IMR-90 (cell line): ENCODE data around the gene ZNRF3. TPM values are rescaled to one million over a fixed set of nuclear protein-coding genes. Genes with fewer than 3 reads are reported as not detected.

ENCODE experiments used
- ATAC-seq: fragments of 200-7000 bp; cut with Tn5 transposase; 2 replicates; pipeline ENCODE4 v1.9.1; 2020; ENCODE audit warnings: low read depth, mild to moderate bottlenecking, moderate library complexity
- BruUV-seq: library from RNA; stranded (reverse); fragments of 400-500 nt; replicated peaks from 2 replicates; lab custom pipeline; 2021; lab: Mats Ljungman, UMichigan
- CTCF ChIA-PET: fragments of 300-600 bp; formaldehyde crosslinking; extraction: SDS; loops from one replicate; lab custom pipeline; 2021; ENCODE audit warnings: antibody characterized with exemption; lab: Yijun Ruan, JAX
- POLR2A ChIA-PET: fragments of 300-600 bp; sonication (Branson Sonifier 250); formaldehyde crosslinking; loops from one replicate; lab custom pipeline; 2022; ENCODE audit warnings: antibody characterized with exemption; ENCODE audit not compliant: unreplicated experiment; lab: Charles Lee
- DNase-seq: peaks from one replicate; pipeline ENCODE4 v3.0.0; 2013
- H2AFZ ChIP-seq: replicated peaks from 2 replicates; pipeline ENCODE3; 2013; ENCODE audit warnings: low read length, mild to moderate bottlenecking; ENCODE audit not compliant: poor library complexity
- H2AK5ac ChIP-seq: 2 replicates; pipeline ENCODE4 v1.6.1; 2013; ENCODE audit warnings: low read depth, low read length, inconsistent platforms
- H2AK9ac ChIP-seq: replicated peaks from 2 replicates; pipeline ENCODE3; 2013; ENCODE audit warnings: mild to moderate bottlenecking, low read depth, low read length, moderate library complexity; ENCODE audit not compliant: poor library complexity
- H2BK120ac ChIP-seq: 2 replicates; pipeline ENCODE4 v1.6.1; 2013; ENCODE audit warnings: low read depth, low read length, inconsistent platforms
- H2BK15ac ChIP-seq: 3 replicates; pipeline ENCODE4 v1.6.1; 2013; ENCODE audit warnings: low read depth, low read length, inconsistent platforms
- H2BK20ac ChIP-seq: 2 replicates; pipeline ENCODE4 v1.6.1; 2013; ENCODE audit warnings: low read depth, mild to moderate bottlenecking, inconsistent platforms, low read length, moderate library complexity
- H2BK5ac ChIP-seq: 2 replicates; pipeline ENCODE4 v1.6.1; 2013; ENCODE audit warnings: mild to moderate bottlenecking, low read depth, low read length, inconsistent platforms; ENCODE audit not compliant: poor library complexity, severe bottlenecking
- H3K14ac ChIP-seq: replicated peaks from 2 replicates; pipeline ENCODE4 v1.6.1; 2013; ENCODE audit warnings: low read depth, low read length, inconsistent platforms
- H3K18ac ChIP-seq: 2 replicates; pipeline ENCODE4 v1.6.1; 2013; ENCODE audit warnings: low read depth, low read length, control low read depth
- H3K23ac ChIP-seq: 2 replicates; pipeline ENCODE4 v1.6.1; 2013; ENCODE audit warnings: low read depth, low read length, inconsistent platforms
- H3K27ac ChIP-seq: 2 replicates; pipeline ENCODE4 v1.5.1; 2013; ENCODE audit warnings: mild to moderate bottlenecking, control low read depth, low read length; ENCODE audit not compliant: insufficient read depth
- H3K27me3 ChIP-seq: 2 replicates; pipeline ENCODE4 v1.6.1; 2013; ENCODE audit warnings: low read length; ENCODE audit not compliant: control insufficient read depth, insufficient read depth
- H3K36me3 ChIP-seq: 2 replicates; pipeline ENCODE4 v1.6.1; 2013; ENCODE audit warnings: low read length, mixed read lengths; ENCODE audit not compliant: control insufficient read depth, insufficient read depth
- H3K4ac ChIP-seq: 2 replicates; pipeline ENCODE4 v1.6.1; 2013; ENCODE audit warnings: low read depth, low read length, inconsistent platforms
- H3K4me1 ChIP-seq: 2 replicates; pipeline ENCODE4 v1.6.1; 2013; ENCODE audit warnings: low read length, mixed read lengths; ENCODE audit not compliant: control insufficient read depth, insufficient read depth
- H3K4me2 ChIP-seq: 2 replicates; pipeline ENCODE4 v1.6.1; 2013; ENCODE audit warnings: low read depth, mild to moderate bottlenecking, control low read depth, low read length, moderate library complexity
- H3K4me3 ChIP-seq: 2 replicates; pipeline ENCODE4 v1.5.1; 2013; ENCODE audit warnings: low read depth, mild to moderate bottlenecking, control low read depth, low read length, moderate library complexity; ENCODE audit not compliant: insufficient read depth
- H3K56ac ChIP-seq: 2 replicates; pipeline ENCODE4 v1.6.1; 2013; ENCODE audit warnings: low read length, inconsistent platforms; ENCODE audit not compliant: insufficient read depth; ENCODE audit errors: extremely low read depth
- H3K79me1 ChIP-seq, 2 experiments: 2 replicates each; pipeline ENCODE4 v1.6.1; 2013; ENCODE audit warnings: low read length in 2 of 2, inconsistent platforms in 1 of 2, low read depth in 1 of 2
- H3K9ac ChIP-seq: 2 replicates; pipeline ENCODE4 v1.6.1; 2013; ENCODE audit warnings: low read depth, low read length, control low read depth
- H3K9me1 ChIP-seq: 2 replicates; pipeline ENCODE4 v1.6.1; 2013; ENCODE audit warnings: low read length, inconsistent platforms; ENCODE audit not compliant: insufficient read depth
- H3K9me3 ChIP-seq: 2 replicates; pipeline ENCODE4 v1.6.1; 2013; ENCODE audit warnings: low read length; ENCODE audit not compliant: control insufficient read depth, insufficient read depth
- H4K20me1 ChIP-seq: 2 replicates; pipeline ENCODE4 v1.6.1; 2013; ENCODE audit warnings: low read length, inconsistent platforms; ENCODE audit not compliant: insufficient read depth
- H4K5ac ChIP-seq: 2 replicates; pipeline ENCODE4 v1.6.1; 2013; ENCODE audit warnings: mild to moderate bottlenecking, low read depth, low read length, control low read depth
- H4K8ac ChIP-seq, 2 experiments: 2 replicates each; pipeline ENCODE4 v1.6.1; 2013; ENCODE audit warnings: low read depth in 2 of 2, low read length in 2 of 2, control low read depth in 1 of 2, inconsistent platforms in 1 of 2
- H4K91ac ChIP-seq: 2 replicates; pipeline ENCODE4 v1.6.1; 2013; ENCODE audit warnings: low read depth, low read length, inconsistent platforms; ENCODE audit not compliant: insufficient read depth
- CEBPB ChIP-seq: IDR thresholded peaks from 2 replicates; pipeline ENCODE4 v1.6.1; 2012; ENCODE audit warnings: low read depth, low read length, improper control_type of control experiment
- FOS ChIP-seq: fragments of 150-350 bp; IDR thresholded peaks from 2 replicates; pipeline ENCODE4 v1.6.1; 2016; ENCODE audit warnings: low read depth, low read length
- NFE2L2 ChIP-seq: fragments of 150-350 bp; IDR thresholded peaks from 2 replicates; pipeline ENCODE4 v1.6.1; 2016; ENCODE audit warnings: low read depth, mild to moderate bottlenecking, low read length
- RFX5 ChIP-seq: IDR thresholded peaks from 2 replicates; pipeline ENCODE4 v1.8.0; 2012; ENCODE audit warnings: low read depth, mild to moderate bottlenecking, low read length, moderate library complexity
- WGBS, 2 experiments: methylation state at CpG; one replicate each; pipeline versions ENCODE4 v1.1.5 to v1.1.7; 2013; ENCODE audit warnings: missing lambda C conversion rate in 2 of 2; ENCODE audit not compliant: insufficient read length in 1 of 2; ENCODE audit errors: extremely low coverage in 2 of 2; 5-methylcytosine and 5-hydroxymethylcytosine counted together
- dilution Hi-C: fragments of 300-500 bp; cut with HindIII; formaldehyde crosslinking; loops from one replicate; pipeline ENCODE4 v1.14.3; 2018; ENCODE audit warnings: low sequenced_read_pairs; ENCODE audit not compliant: unreplicated experiment
- in situ Hi-C: fragments of 300-500 bp; cut with MboI; formaldehyde crosslinking; loops from 3 replicates; pipeline ENCODE4 v1.14.3; 2019; ENCODE audit warnings: low sequenced_read_pairs, inconsistent platforms, mixed read lengths
- intact Hi-C: fragments of 100-400 bp; cut with micrococcal nuclease; formaldehyde crosslinking; loops from 2 replicates; pipeline ENCODE4 v1.10.0; 2022
- polyA plus RNA-seq, 3 experiments: library from polyadenylated mRNA; depleted of rRNA; stranded (reverse); fragments of >200 nt; gene quantifications; 2 replicates each; pipeline ENCODE4 v1.2.3, GENCODE V29; 2012; ENCODE audit warnings: low replicate concordance in 1 of 3
- total RNA-seq: library from RNA; depleted of rRNA; stranded (reverse); fragments of >200 nt; gene quantifications from 2 replicates; pipeline ENCODE4 v1.2.3, GENCODE V29; 2012
- TF ChIP-seq, protein P1 (sequence below): fragments of 150-350 bp; IDR thresholded peaks from 2 replicates; pipeline ENCODE4 v1.6.1; 2016; ENCODE audit warnings: low read depth, mild to moderate bottlenecking, low read length, moderate library complexity, borderline replicate concordance

ZNRF3 gene
- total and polyA plus RNA-seq, 2 of the 4 experiments (the other 2 are of a cell fraction), result 1.4 to 2.4 TPM

DNA sequence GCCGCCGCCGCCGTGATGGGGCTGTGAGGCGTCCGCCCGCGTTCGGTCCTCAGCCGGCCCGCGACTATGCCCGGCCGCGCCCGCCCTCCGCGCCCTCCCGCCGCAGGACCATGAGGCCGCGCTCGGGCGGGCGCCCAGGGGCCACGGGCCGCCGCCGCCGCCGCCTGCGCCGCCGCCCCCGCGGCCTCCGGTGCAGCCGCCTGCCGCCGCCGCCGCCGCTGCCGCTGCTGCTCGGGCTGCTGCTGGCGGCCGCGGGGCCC lies 215 bp downstream of the ZNRF3 start:
- ATAC-seq (no peak), DNase-seq (no peak)
- peaks cover 16% of the 10 kb centered on the region for H3K4me1 ChIP-seq
- H2AFZ ChIP-seq, result peak overlapping the region; percentile 90
- H3K23ac ChIP-seq, result no peak overlapping the region
- in situ Hi-C loops (no loop called here), intact Hi-C loops (loop anchor here (1.0 kb wide), 1 partner anchor 157 kb away; no protein-coding TSS in a partner anchor), dilution Hi-C loops (no loop called here)
- POLR2A ChIA-PET, result no interaction called here
- H2BK120ac ChIP-seq, result no peak overlapping the region
- H3K4ac ChIP-seq, result no peak overlapping the region
- peaks cover 9 to 16% of the 10 kb centered on the region in 2 experiments; a peak in 3 of 4 replicates for H3K79me1 ChIP-seq
- WGBS, 2 experiments, result 0% methylated on average over 13 of the region's 48 CpGs; no CpG with 5 or more reads in 1 of the 2 experiments
- no peak overlapping the region for H2BK20ac ChIP-seq
- TF ChIP-seq RFX5 (no peak), CEBPB (no peak), NFE2L2 (no peak), FOS (no peak)
- TF ChIP-seq, protein P1, sequence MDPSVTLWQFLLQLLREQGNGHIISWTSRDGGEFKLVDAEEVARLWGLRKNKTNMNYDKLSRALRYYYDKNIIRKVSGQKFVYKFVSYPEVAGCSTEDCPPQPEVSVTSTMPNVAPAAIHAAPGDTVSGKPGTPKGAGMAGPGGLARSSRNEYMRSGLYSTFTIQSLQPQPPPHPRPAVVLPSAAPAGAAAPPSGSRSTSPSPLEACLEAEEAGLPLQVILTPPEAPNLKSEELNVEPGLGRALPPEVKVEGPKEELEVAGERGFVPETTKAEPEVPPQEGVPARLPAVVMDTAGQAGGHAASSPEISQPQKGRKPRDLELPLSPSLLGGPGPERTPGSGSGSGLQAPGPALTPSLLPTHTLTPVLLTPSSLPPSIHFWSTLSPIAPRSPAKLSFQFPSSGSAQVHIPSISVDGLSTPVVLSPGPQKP, result no peak
- H3K4me2 ChIP-seq, result peak overlapping the region; percentile 68; the same call in 1 of the 2 replicates
- peaks cover 6% of the 10 kb centered on the region for H3K9me1 ChIP-seq
- H2BK15ac ChIP-seq, result no peak overlapping the region
- no peak overlapping the region for H4K91ac ChIP-seq
- no peak overlapping the region for H4K5ac ChIP-seq
- no peaks in the 10 kb centered on the region for H3K9me3 ChIP-seq
- H2AK9ac ChIP-seq, result peak overlapping the region; percentile 60
- H3K14ac ChIP-seq, result no peak overlapping the region
- CTCF ChIA-PET, result interaction anchor here (0.6 to 1.0 kb wide), 2 partner anchors 157 to 314 kb away, joined by 4 read pairs; no protein-coding TSS in a partner anchor
- peak overlapping the region; percentile 71 for H3K9ac ChIP-seq
- H3K4me3 ChIP-seq, result peak overlapping the region; percentile 91
- H2AK5ac ChIP-seq, result no peak overlapping the region
- H4K8ac ChIP-seq, result no peak overlapping the region
- no peak overlapping the region for H3K18ac ChIP-seq
- H3K27ac ChIP-seq, result peak overlapping the region; percentile 63; the same call in 1 of the 2 replicates
- H2BK5ac ChIP-seq, result no peak overlapping the region
- H4K20me1 ChIP-seq, result peaks cover 13% of the 10 kb centered on the region
- no peaks in the 10 kb centered on the region for H3K36me3 ChIP-seq
- no TSS peak for BruUV-seq
- H3K56ac ChIP-seq, result no peak overlapping the region
- no peaks in the 10 kb centered on the region for H3K27me3 ChIP-seq
